ENCODE data around the gene LCN10.
"Not testable (repeated sequence)": the region's sequence is repeated elsewhere in the genome, so short reads cannot be mapped to it uniquely, and the experiment has no call there.

LCN10 gene

DNA sequence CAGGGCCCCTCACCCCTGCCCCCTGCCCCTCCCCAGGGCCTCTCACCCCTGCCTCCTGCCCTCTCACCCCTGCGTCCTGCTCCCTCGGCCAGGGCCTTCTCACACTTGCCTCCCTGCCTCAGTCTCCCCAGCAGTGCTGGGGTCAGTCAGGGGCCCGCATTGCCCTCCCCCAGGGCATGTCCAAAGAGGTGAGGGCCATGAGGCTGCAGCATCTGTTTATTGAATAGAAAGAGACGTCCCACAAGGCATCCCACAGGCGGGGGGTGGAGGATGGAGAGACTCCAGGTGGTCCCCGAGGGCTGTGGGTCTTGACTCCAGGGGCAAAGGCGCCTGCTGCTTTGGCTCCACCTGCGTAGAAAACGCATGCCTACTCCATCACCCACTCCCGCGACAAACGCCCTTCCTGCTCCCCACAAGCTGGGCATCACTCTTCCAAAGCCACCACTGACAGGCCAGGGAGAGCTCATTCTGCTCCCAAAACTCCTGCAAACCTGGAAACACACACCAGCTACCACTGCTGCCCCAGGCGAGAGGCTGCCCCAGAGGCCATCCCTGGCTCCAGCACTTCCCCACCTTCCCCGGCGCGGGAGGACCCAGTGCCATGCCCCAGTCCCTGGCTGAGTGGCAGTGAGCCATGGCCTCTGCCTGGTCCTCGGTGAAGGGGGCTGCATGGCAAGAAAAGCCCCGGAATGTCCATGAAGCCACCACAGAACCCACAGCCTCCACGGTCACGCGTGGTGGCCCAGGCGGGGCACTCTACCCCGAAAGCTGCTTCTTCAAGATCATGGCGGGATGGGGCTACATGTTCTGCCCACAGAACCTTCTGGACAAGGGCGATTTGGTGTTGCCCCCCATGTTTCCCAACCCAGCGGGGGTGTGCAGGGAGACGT is 16.9 kb upstream of the LCN10 start:
- Histone ChIP-seq H3K27ac (peak overlapping the region in 7 of 11 experiments; percentile 62 to 82 (median 75); a peak in 13 of 22 replicates), H3K4me1 (peaks cover 47 to 91% (median 87%) of the 10 kb centered on the region in 10 experiments), H3K4me2 (peak overlapping the region; percentile 73 to 98 (median 89)), H3K27me3 (peaks cover 0 to 44% (median 4%) of the 10 kb centered on the region in 11 experiments; a peak in 11 of 22 replicates), H4K20me1 (peaks cover 0 to 12% (median 0%) of the 10 kb centered on the region in 11 experiments; a peak in 3 of 22 replicates), H3K9ac (peak overlapping the region in 7 of 11 experiments; percentile 52 to 78 (median 67); a peak in 13 of 22 replicates), H3K9me3 (replicated peaks in 1 of 11) (peaks cover 9 to 13% (median 11%) of the 10 kb centered on the region in 11 experiments; a peak in 18 of 22 replicates), H3K4me3 (peak overlapping the region in 4 of 10 experiments; percentile 18 to 42 (median 24); a peak in 3 of 20 replicates), H3K36me3 (no peaks in the 10 kb centered on the region)
- no peak for TF ChIP-seq Cebpa-rat (IDR thresholded peaks at IDR 0.05)

DNA sequence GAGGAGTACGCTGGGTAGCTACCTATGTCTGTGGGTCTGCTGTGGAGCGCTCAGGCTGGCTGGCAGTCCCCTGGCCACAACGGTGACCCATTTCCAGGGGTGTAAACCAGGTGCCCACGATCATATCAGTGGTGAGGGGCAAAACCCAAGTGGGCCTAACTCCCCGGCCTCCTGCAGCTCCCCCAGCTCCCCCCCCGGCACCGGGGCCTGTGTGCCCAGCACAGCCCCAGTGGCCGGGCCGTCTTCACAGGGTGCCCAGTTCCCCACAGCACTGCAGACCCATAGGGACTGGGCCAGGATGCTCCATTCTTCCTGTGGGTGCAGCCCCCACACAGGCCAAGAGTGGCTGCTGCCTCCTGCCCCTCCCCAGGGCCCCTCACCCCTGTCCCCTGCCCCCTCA is 16.3 kb upstream of the LCN10 start:
- peaks cover 0 to 50% (median 6%) of the 10 kb centered on the region in 11 experiments; a peak in 11 of 22 replicates for H3K27me3 ChIP-seq
- H3K4me2 ChIP-seq: peak overlapping the region in 10 of 11 experiments; percentile 22 to 98 (median 88); a peak in 18 of 22 replicates
- H3K4me1 ChIP-seq: peaks cover 51 to 91% (median 87%) of the 10 kb centered on the region in 10 experiments
- no peaks in the 10 kb centered on the region for H3K36me3 ChIP-seq
- 0 out of 20 replicates have a peak overlapping the region, but pooled peaks of 1 of the 10 experiments have one; percentile 14 for H3K4me3 ChIP-seq
- H3K27ac ChIP-seq: peak overlapping the region in 6 of 11 experiments; percentile 39 to 82 (median 65); a peak in 10 of 22 replicates
- peak overlapping the region in 5 of 11 experiments; percentile 37 to 75 (median 46); a peak in 5 of 22 replicates for H3K9ac ChIP-seq
- H3K9me3 ChIP-seq (replicated peaks in 1 of 11): peaks cover 9 to 13% (median 11%) of the 10 kb centered on the region in 11 experiments; a peak in 18 of 22 replicates
- TF ChIP-seq Cebpa-rat (IDR thresholded peaks at IDR 0.05): no peak
- peaks cover 0 to 12% (median 0%) of the 10 kb centered on the region in 11 experiments; a peak in 3 of 22 replicates for H4K20me1 ChIP-seq

DNA sequence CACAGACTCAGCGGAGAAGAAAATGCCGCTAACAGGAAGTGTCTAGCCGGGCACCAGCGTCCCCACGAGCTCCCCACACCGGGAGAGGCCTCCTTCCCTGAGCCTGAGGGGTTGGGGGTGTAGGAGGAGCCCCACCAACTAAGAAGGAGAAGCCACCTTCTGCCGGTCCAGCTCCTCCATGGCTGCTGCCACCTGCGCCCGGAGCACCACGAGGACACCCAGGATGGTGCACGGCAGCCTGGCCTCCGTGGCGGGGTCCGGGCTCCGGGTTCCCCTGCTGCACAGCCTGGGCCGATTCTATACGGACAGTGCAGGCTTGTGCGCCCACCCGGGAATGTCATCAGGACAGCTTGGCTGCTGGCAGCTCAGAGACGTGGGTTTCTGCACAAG is 15.0 kb upstream of the LCN10 start:
- Histone ChIP-seq H3K4me3 (peak overlapping the region; percentile 1 to 51 (median 27); a peak in 15 of 20 replicates), H3K27me3 (peaks cover 0 to 62% (median 9%) of the 10 kb centered on the region in 11 experiments; a peak in 11 of 22 replicates), H3K36me3 (no peaks in the 10 kb centered on the region), H3K4me2 (peak overlapping the region; percentile 71 to 98 (median 89)), H3K9me3 (replicated peaks in 1 of 11) (peaks cover 15 to 22% (median 18%) of the 10 kb centered on the region in 11 experiments; a peak in 20 of 22 replicates), H3K9ac (peak overlapping the region; percentile 16 to 72 (median 50); a peak in 20 of 22 replicates), H3K27ac (peak overlapping the region in 9 of 11 experiments; percentile 15 to 81 (median 52); a peak in 18 of 22 replicates), H3K4me1 (peaks cover 50 to 92% (median 86%) of the 10 kb centered on the region in 10 experiments), H4K20me1 (peaks cover 0 to 12% (median 0%) of the 10 kb centered on the region in 11 experiments; a peak in 2 of 22 replicates)
- TF ChIP-seq Cebpa-rat (IDR thresholded peaks at IDR 0.05): no peak

DNA sequence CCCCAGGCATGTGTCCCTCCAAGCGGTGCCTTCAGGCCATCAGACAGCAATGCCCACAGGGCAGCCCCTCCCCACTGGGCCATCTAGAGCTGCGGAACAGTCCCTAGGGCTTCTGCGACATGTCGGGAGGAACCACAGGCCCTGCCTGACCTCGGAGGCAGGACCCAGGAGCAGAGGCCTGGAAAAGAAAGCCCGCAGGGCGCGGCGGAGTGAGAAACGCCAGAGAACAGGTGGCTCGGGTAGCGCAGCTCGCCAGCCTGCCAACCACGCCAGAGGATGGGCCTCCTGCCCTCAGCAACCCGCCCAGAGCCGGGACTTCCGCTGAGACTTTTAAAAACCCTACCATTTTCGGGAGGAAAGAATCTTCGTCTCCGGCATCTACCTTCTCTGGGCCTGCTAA is 14.6 kb upstream of the LCN10 start:
- no peak for TF ChIP-seq Cebpa-rat (IDR thresholded peaks at IDR 0.05)
- Histone ChIP-seq H3K27ac (peak overlapping the region in 9 of 11 experiments; percentile 15 to 81 (median 52); a peak in 18 of 22 replicates), H3K9ac (peak overlapping the region; percentile 16 to 72 (median 50); a peak in 19 of 22 replicates), H3K4me3 (peak overlapping the region; percentile 1 to 51 (median 27); a peak in 14 of 20 replicates), H3K4me1 (peaks cover 50 to 87% (median 82%) of the 10 kb centered on the region in 10 experiments), H3K36me3 (no peaks in the 10 kb centered on the region), H4K20me1 (peaks cover 0 to 12% (median 0%) of the 10 kb centered on the region in 11 experiments; a peak in 2 of 22 replicates), H3K4me2 (peak overlapping the region; percentile 71 to 98 (median 89)), H3K9me3 (replicated peaks in 1 of 11) (peaks cover 19 to 26% (median 22%) of the 10 kb centered on the region in 11 experiments), H3K27me3 (peaks cover 0 to 62% (median 9%) of the 10 kb centered on the region in 11 experiments; a peak in 11 of 22 replicates)

DNA sequence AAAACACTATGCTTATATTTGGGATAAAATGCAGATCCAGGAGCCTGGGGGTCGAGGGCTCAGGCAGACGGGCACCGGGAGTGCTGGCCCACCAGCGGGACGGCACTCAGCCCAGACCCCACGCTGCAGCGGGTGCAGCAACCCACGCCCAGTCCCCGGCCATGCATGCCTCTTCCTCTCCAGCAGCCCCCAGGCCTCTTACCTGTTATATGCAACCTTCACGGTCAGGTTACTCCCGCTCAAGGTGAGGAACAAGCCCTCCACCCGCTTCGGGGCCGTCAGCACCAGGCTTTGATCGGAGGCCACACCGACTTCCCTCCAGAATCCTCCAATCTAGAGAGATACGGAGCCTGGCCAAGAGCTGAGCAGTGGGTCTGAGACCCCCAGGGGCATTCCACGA is 14.1 kb upstream of the LCN10 start:
- Histone ChIP-seq H3K4me1 (peaks cover 50 to 83% (median 78%) of the 10 kb centered on the region in 10 experiments), H3K27me3 (peaks cover 0 to 62% (median 9%) of the 10 kb centered on the region in 11 experiments; a peak in 11 of 22 replicates), H3K36me3 (no peaks in the 10 kb centered on the region; a peak in 2 of 22 replicates), H3K4me3 (peak overlapping the region in 5 of 10 experiments; percentile 1 to 51 (median 30); a peak in 3 of 20 replicates), H4K20me1 (peaks cover 0 to 12% (median 0%) of the 10 kb centered on the region in 11 experiments; a peak in 2 of 22 replicates), H3K9me3 (replicated peaks in 1 of 11) (peaks cover 24 to 31% (median 27%) of the 10 kb centered on the region in 11 experiments), H3K9ac (peak overlapping the region in 6 of 11 experiments; percentile 16 to 72 (median 57); a peak in 11 of 22 replicates), H3K4me2 (peak overlapping the region; percentile 71 to 98 (median 89)), H3K27ac (peak overlapping the region in 6 of 11 experiments; percentile 41 to 81 (median 64); a peak in 12 of 22 replicates)
- no peak for TF ChIP-seq Cebpa-rat (IDR thresholded peaks at IDR 0.05)

DNA sequence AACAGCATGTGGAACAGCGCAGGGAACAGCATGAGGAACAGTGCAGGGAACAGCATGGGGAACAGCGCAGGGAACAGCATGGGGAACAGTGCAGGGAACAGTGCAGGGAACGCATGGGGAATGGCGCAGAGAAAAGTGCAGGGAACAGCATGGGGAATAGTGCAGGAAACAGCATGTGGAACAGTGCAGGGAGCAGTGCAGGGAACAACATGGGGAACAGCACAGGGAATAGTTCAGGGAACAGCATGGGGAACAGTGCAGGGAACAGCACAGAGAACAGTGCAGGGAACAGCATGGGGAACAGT is 13.3 kb upstream of the LCN10 start:
- H3K9me3 ChIP-seq (replicated peaks in 1 of 11): peaks cover 31 to 39% (median 35%) of the 10 kb centered on the region in 11 experiments
- no peak overlapping the region for H3K4me3 ChIP-seq
- no peak overlapping the region for H3K9ac ChIP-seq
- TF ChIP-seq Cebpa-rat (IDR thresholded peaks at IDR 0.05): no peak
- H3K27ac ChIP-seq: no peak overlapping the region
- H3K4me1 ChIP-seq: peaks cover 45 to 75% (median 71%) of the 10 kb centered on the region in 10 experiments
- H4K20me1 ChIP-seq: peaks cover 0 to 12% (median 0%) of the 10 kb centered on the region in 11 experiments; a peak in 2 of 22 replicates
- H3K36me3 ChIP-seq: no peaks in the 10 kb centered on the region; a peak in 2 of 22 replicates
- H3K27me3 ChIP-seq: peaks cover 0 to 62% (median 9%) of the 10 kb centered on the region in 11 experiments; a peak in 11 of 22 replicates
- H3K4me2 ChIP-seq: 0 out of 22 replicates have a peak overlapping the region, but pooled peaks of 1 of the 11 experiments have one; percentile 96

DNA sequence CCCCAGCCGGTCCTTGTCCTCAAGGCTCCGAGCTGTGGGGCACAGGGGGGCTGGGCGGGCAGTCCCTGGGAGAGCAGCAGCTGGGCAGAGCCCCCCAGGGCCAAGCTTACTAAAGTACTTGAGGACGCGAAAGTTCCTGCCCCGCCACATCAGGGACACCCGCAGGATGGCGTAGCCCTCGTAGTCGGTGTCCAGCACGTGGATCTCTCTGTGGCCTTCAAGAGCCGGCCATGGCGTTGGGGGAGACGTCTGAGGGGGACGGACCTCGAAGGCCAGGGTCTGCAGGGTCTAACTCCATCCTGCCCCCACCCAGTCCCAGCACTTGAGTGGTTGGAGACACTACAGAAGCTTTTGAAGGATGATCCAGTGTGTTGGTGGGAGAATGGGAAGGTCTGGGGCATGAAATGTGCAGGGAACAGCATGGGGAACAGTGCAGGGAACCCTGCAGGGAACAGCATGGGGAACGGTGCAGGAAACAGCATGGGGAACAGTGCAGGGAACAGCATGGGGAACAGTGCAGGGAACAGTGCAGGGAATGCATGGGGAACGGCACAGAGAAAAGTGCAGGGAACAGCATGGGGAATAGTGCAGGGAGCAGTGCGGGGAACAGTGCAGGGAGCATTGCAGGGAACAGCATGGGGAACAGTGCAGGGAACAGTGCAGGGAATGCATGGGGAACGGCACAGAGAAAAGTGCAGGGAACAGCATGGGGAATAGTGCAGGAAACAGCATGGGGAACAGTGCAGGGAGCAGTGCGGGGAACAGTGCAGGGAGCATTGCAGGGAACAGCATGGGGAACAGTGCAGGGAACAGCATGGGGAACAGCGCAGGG is 12.8 kb upstream of the LCN10 start:
- Histone ChIP-seq H3K9me3 (replicated peaks in 1 of 11) (peaks cover 33 to 41% (median 36%) of the 10 kb centered on the region in 11 experiments), H3K9ac (peak overlapping the region in 4 of 11 experiments; percentile 41 to 61 (median 52); a peak in 7 of 22 replicates), H4K20me1 (peaks cover 0 to 12% (median 0%) of the 10 kb centered on the region in 11 experiments; a peak in 2 of 22 replicates), H3K27me3 (peaks cover 0 to 61% (median 9%) of the 10 kb centered on the region in 11 experiments; a peak in 11 of 22 replicates), H3K4me2 (peak overlapping the region; percentile 38 to 85 (median 66)), H3K4me1 (peaks cover 41 to 70% (median 67%) of the 10 kb centered on the region in 10 experiments), H3K27ac (peak overlapping the region in 2 of 11 experiments; percentile 15 to 33; a peak in 1 of 22 replicates)
- H3K36me3 ChIP-seq, H3K4me3 ChIP-seq: not testable (repeated sequence)

All from BLaER1 treated with 17β-estradiol and CSF1 and Interleukin-3, amounts not matched to agents 10 nM and 100 nM (cell line).